Measurements from ENCODE around the gene ABCC6. TPM values are rescaled to one million over a fixed set of nuclear protein-coding genes. Genes with fewer than 3 reads are reported as not detected.

The ABCC6 gene
- polyA plus RNA-seq, 1 experiment, result 1.2 TPM

- H3K4me3 ChIP-seq (ENCODE audit: low read depth, low read length), result no peak overlapping the region
- POLR2A ChIA-PET, result no interaction called here
- CTCF ChIA-PET, result interaction anchor here (0.6 to 0.9 kb wide), 2 partner anchors 9 to 13 kb away, joined by 3 read pairs; no protein-coding TSS in a partner anchor
- H3K27me3 ChIP-seq (ENCODE audit: control insufficient read depth, insufficient read depth, low read length), result peaks cover 2% of the 10 kb centered on the region; the same call in 1 of the 2 replicates
- no peak for TF ChIP-seq CTCF (IDR thresholded peaks at IDR 0.05; ENCODE audit: insufficient read depth, low read depth, low read length)
- no peaks in the 10 kb centered on the region for H3K36me3 ChIP-seq (ENCODE audit: control insufficient read depth, insufficient read depth, low read length)
- DNase-seq (ENCODE audit: low read depth), result no peak
Observed at GRCh38 chr16:16159662-16160061, 63.6 kb downstream of the ABCC6 start.

- CTCF ChIA-PET, result no interaction called here
- DNase-seq (ENCODE audit: low read depth), result no peak
- H3K36me3 ChIP-seq (ENCODE audit: control insufficient read depth, insufficient read depth, low read length), result no peaks in the 10 kb centered on the region
- POLR2A ChIA-PET, result no interaction called here
- H3K4me3 ChIP-seq (ENCODE audit: low read depth, low read length), result no peak overlapping the region
- no peak for TF ChIP-seq CTCF (IDR thresholded peaks at IDR 0.05; ENCODE audit: insufficient read depth, low read depth, low read length)
- H3K27me3 ChIP-seq (ENCODE audit: control insufficient read depth, insufficient read depth, low read length), result peaks cover 2% of the 10 kb centered on the region; the same call in 1 of the 2 replicates
Observed at GRCh38 chr16:16158741-16159374, 64.4 kb downstream of the ABCC6 start.

GRCh38 chr16:16158082-16158658, 65.1 kb downstream of the ABCC6 start:
- no peak for DNase-seq (ENCODE audit: low read depth)
- no peak for TF ChIP-seq CTCF (IDR thresholded peaks at IDR 0.05; ENCODE audit: insufficient read depth, low read depth, low read length)
- ChIA-PET CTCF (no interaction called here), POLR2A (no interaction called here)
- Histone ChIP-seq H3K27me3 (ENCODE audit: control insufficient read depth, insufficient read depth, low read length) (peaks cover 2% of the 10 kb centered on the region; the same call in 1 of the 2 replicates), H3K4me3 (ENCODE audit: low read depth, low read length) (no peak overlapping the region), H3K36me3 (ENCODE audit: control insufficient read depth, insufficient read depth, low read length) (no peaks in the 10 kb centered on the region)

GRCh38 chr16:16157166-16157565, 66.1 kb downstream of the ABCC6 start:
- H3K36me3 ChIP-seq (ENCODE audit: control insufficient read depth, insufficient read depth, low read length), result no peaks in the 10 kb centered on the region
- no peak overlapping the region for H3K4me3 ChIP-seq (ENCODE audit: low read depth, low read length)
- no peak for TF ChIP-seq CTCF (IDR thresholded peaks at IDR 0.05; ENCODE audit: insufficient read depth, low read depth, low read length)
- CTCF ChIA-PET, result interaction anchor here (0.7 to 1.3 kb wide), 2 partner anchors 15 to 392 kb away, joined by 3 to 4 read pairs; no protein-coding TSS in a partner anchor
- POLR2A ChIA-PET, result no interaction called here
- DNase-seq (ENCODE audit: low read depth), result no peak
- peaks cover 2% of the 10 kb centered on the region; the same call in 1 of the 2 replicates for H3K27me3 ChIP-seq (ENCODE audit: control insufficient read depth, insufficient read depth, low read length)

- ChIA-PET POLR2A (no interaction called here), CTCF (no interaction called here)
- Histone ChIP-seq H3K36me3 (ENCODE audit: control insufficient read depth, insufficient read depth, low read length) (no peaks in the 10 kb centered on the region), H3K27me3 (ENCODE audit: control insufficient read depth, insufficient read depth, low read length) (no peaks in the 10 kb centered on the region), H3K4me3 (ENCODE audit: low read depth, low read length) (no peak overlapping the region)
- no peak for TF ChIP-seq CTCF (IDR thresholded peaks at IDR 0.05; ENCODE audit: insufficient read depth, low read depth, low read length)
- no peak for DNase-seq (ENCODE audit: low read depth)
Observed at GRCh38 chr16:16155234-16155633, 68.1 kb downstream of the ABCC6 start.

Data from BJ (cell line).